GM21515 (cell line): ENCODE data around the gene KRTAP5-7.
"Not testable (repeated sequence)": the region's sequence is repeated elsewhere in the genome, so short reads cannot be mapped to it uniquely, and the experiment has no call there.

Experiments used
- ATAC-seq: cut with Tn5 transposase; IDR thresholded peaks from one replicate; pipeline ENCODE4 v1.9.1; 2021; ENCODE audit not compliant: unreplicated experiment

KRTAP5-7 gene

GRCh38 chr11:71556018-71556417 lies 29.0 kb downstream of the KRTAP5-7 start:
- no peak for ATAC-seq

DNA sequence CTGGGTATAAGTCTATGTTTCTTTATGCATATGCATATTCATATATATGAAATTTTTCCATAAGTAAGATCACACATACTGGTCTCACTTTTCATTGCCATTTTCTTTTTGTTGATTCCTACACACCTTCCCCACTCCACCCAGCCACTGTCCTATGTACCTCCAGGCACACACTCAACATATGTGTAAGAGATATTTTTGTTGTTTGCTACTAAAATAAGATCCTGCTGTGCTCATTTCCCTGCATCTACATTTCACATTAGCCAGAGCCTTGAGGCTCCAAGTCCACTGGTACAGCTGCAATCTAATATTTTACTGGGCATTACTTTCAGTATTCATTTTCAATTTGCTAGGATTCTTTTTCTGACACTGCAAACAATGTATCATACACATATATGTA lies 30.2 kb downstream of the KRTAP5-7 start:
- no peak for ATAC-seq

DNA sequence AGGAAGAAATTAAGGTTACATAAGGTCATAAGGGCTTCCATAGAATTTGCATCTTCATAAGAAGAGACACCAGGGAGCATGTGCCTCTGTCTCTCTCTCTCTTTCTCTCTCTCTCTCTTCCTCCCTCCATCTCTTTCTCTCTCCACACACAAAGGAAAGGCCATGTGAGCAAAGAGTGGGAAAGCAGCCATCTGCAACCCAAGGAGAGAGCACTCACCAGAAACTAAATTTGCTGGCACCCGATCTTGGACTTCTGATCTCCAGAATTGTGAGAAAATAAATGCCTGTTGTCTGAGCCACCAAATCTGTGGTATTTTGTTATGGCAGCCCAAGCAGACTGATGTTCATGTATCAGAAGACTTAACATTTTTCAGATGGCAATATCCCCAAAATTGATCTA lies 31.9 kb downstream of the KRTAP5-7 start:
- ATAC-seq = no peak

DNA sequence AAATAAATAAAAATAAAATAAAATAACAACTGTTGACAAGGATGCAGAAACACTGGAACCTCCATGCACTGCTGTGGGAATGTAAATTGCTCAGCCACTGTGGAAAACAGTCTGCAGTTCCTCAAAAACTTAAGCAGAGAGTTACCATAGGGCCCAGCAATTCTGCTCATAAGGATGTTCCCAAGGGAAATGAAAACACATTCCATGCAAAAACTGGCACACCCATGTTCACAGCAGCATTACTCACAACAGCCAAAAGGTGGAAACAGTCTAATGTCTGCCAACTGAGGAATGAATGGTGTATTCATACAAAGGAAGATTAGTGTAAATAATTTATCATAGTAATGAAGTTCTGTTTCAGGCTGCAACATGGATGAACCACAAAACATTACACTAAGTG lies 35.1 kb downstream of the KRTAP5-7 start:
- ATAC-seq = no peak

DNA sequence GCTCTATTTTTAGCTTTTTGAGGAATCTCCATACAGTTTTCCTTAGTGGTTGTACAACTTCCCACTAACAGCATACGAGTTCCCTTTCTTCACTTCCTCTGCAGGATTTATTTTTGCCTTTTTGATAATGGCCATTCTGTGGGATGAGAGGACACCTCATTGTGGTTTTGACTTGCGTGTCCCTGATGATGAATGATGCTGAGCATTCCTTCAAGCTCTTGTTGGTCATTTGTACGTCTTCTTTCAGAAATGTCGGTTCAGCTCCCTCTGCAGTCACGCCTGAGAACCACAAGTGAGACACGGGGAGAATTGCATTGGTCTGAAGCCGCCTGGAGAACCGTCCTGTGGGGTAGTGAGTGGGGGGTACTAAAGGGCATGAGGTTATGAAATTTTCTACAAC lies 36.3 kb downstream of the KRTAP5-7 start:
- ATAC-seq = no peak

GRCh38 chr11:71564430-71564829 lies 37.4 kb downstream of the KRTAP5-7 start:
- no peak for ATAC-seq

DNA sequence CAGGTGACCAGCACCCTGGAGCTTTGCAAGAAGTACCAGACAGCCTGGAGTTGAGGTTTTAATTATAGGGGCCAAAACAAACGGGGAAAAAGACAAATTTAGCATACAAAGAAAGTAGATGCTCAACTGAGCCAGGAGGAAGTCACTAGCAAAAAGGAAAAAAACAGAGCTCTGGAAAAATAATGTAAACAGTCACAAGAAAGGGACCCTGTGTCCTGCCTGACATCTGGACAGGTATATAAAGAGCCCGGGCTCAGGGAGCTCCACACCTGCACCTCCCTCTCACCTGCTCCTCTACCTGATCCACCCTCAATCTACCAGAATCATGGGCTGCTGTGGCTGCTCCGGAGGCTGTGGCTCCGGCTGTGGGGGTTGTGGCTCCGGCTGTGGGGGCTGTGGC lies 38.2 kb downstream of the KRTAP5-7 start, which contains the start of gene KRTAP5-10:
Gene KRTAP5-10 (plus strand): TSS at position 301 of the 400 bp plus-strand sequence. CDS start 25 bp downstream, at position 326.
- no peak for ATAC-seq

GRCh38 chr11:71566081-71566620 lies 39.1 kb downstream of the KRTAP5-7 start:
- no peak for ATAC-seq

DNA sequence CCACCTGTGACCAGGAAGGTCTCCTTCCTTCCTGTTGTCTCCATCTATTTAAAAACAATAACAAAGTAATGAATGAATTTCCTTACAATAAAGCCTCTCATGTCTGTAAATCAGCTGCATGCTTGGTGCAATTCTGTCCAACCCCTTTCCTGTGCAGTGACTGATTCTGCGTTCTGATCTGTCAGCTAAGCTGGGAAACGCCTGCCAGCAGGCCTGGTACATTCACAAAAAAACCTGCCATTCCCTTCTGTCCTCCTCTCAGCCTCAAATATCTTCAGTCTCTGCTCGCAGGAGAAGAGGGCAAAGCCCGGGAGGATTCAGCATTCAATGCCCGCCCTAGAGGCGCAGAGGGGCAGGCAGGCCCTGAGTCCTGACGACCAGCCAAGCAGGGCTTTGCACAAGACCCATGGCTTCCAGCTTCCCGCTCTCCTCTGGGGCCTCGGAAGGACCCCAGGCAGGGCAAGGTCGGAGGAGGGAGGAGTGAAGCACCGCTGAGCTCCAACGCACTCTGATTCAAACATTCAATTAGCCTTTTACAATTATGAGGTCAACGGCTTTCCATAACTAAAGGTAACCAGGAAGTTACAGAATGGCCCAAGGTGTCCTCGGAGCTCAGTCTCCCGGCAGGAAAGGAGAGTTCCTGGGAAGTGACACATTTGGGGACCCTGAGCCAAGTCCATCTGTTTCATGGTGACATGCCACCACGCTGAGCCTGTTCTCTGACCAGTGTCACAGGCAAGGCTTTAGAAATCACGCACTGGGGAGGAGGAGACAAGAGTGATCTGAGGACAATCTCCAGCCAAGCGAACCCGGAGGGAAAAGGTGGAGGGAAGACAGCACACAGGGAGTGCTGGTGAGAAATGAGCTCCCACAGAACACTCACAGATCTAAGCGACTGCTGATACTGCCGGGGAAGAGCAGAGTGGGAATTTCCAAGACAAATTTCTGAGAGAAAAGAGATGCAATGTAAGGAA lies 39.8 kb downstream of the KRTAP5-7 start:
- ATAC-seq = not testable (repeated sequence)

DNA sequence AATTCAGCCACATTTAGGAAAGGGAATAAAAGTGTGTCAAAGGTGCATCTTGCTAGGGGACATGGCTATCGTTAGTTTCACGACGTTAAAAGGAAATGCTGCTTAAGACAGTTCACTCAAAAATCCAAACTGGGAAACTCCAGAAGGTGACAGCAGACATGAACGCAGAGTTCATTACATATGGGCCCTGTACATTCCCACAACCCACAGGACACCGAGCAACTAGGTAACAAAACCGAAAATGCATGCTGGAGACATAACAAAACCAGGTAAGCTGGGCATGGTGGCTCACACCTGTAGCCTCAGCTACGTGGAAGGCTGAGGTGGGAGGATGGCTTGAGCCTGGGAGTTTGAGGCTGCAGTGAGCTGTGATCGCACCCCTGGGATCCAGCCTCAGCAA lies 40.6 kb downstream of the KRTAP5-7 start:
- ATAC-seq = not testable (repeated sequence)

DNA sequence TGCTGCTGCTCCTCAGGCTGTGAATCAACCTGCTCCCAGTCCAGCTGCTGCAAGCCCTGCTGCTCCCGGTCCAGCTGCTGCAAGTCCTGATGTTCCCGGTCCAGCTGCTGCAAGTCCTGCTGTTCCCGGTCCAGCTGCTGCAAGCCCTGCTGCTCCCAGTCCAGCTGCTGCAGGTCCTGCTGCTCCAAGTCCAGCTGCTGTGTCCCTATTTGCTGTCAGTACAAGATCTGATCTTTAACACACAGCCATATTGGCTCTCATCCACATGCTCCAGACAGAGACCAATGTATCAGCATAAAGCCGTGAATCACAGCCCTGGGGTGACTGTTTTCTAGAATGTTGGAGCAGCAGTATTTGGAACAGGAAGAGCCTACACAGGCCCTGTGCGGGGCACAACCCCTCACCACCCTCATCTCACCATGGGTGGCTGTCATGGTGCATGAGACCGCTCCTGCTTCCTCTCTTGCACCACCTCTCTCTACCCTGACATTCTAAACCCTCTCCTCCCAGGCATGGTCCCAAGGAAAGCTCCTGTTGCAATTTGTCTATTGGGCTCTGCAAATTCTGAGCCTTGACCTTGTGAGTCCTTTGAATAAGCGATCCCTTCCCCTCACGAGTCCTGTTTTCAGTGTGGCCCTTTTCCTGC lies 41.8 kb downstream of the KRTAP5-7 start:
- ATAC-seq = no peak

DNA sequence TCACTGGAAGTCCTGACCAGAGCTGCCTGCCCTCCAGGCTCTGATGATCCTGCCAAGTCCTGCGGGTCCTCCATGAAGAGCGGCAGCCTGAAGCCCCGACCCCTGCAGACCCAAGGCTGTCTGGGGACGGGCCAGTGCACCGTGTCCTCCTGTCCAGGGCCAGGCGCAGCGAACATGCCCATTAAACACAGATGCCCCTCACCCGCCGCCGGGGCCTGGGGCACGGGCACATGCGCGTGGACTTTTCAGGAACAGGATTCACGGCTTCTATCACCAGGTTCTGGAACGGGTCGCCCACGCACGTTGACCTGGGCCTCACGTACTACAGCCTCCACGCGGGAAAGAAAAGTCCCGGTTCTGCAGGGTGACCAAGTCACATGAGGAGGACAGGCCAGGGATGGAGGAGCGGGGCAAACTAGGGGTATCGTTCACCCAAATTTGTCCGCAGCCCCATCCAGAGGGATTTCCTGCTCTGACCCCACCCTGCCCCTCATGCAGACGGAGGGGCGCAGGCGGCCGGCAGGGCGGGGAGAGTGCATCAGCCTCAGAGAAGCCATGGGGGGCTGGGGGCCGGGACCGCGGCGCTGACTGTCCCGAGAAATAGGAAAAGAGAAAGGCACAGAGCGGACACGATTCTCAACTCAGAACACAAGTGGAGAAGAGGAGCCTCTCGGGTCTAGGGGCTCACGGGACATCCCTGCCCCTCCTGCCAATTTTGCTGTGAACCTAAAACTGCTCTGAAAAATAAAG lies 44.2 kb downstream of the KRTAP5-7 start:
- not testable (repeated sequence) for ATAC-seq

DNA sequence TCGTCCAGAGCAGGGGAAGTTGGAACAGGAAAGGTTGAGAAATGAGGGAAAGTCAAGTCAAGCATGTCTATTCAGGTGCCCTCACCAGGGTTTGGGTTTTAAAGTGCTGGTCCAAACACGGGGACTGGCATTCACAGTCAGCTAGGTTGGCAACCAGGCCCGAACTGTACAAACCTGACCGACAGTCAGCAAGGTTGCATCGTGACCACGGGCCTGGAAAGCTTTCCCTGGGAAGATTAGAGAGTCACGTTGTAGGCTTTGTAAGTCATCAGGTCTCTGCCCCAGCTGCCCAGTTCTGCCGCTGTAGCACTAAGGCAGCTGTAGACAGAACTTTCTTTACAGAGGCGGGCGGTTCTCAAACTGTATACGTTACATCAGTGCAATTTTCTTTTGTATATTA lies 45.7 kb downstream of the KRTAP5-7 start:
- ATAC-seq = no peak

- ATAC-seq = no peak
Measured at GRCh38 chr11:71574418-71574817, 47.4 kb downstream of the KRTAP5-7 start.

DNA sequence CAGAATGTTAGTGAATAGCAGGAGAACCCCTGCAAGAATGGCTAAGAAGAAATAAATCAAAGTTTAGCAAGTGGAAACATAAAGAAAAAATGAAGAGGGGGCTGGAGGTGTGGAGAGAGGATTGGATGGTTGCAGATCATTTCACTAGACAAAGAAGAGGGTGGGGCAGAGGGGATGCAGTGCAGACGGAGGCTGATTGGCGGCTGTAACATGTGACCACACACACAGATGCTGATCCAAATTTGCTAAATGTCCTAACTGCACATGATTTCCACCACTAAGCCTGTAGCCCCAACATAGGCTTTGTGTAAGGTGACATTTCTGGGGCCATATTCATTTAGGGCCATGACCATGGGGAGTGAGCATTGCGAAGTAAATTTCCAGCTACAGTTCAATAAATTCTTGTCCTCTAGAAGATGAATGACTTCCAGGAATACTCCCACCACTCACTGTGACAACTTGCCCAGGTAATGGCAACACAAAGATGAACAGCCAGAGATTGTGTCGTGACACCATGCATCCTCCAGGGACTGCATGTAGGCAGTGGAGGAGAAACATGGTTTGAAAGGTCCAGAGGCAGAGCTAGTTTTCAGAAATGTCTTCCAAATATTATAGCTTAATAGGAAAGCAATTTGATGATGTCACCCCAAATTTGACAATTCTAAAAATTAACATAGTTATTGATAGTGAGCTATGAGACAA lies 48.8 kb downstream of the KRTAP5-7 start:
- no peak for ATAC-seq

GRCh38 chr11:71576688-71577465 lies 49.8 kb downstream of the KRTAP5-7 start:
- not testable (repeated sequence) for ATAC-seq

DNA sequence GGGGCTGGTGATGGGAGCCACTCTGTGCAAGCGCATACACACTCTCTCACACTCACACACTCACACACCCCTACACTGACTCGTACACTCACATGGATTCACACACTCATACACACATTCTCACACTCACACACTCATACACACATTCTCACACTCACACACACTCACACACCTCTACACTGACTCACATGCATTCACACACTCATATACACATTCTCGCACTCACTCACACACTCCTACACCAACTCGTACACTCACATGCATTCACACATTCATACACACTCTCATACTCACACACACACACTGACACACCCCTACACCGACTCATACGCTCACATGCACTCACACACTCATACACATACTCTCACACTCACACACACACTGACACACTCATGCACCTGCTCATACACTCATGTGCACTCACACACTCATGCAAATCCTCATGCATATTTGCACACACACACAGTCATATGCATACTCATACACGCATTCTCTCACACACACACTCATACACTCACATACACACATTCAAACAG lies 50.5 kb downstream of the KRTAP5-7 start:
- no peak for ATAC-seq
